Fibroblast of lung (primary cell): ENCODE measurements around the gene ZC3H12A. TPM values are rescaled to one million over a fixed set of nuclear protein-coding genes. Genes with fewer than 3 reads are reported as not detected.

Experiments used
- DNase-seq, 2 donors: peaks; one replicate each; pipeline versions ENCODE4 v3.0.0 to v3.0.0-alpha.2; 2010; ENCODE audit warnings: low read depth in 2 of 2
- H2AFZ ChIP-seq: 2 replicates; pipeline ENCODE4 v1.5.1; 2012; ENCODE audit warnings: low read length, control low read depth, inconsistent platforms
- H3K27ac ChIP-seq: 2 replicates; pipeline ENCODE4 v1.5.1; 2011; ENCODE audit warnings: low read length, control low read depth; ENCODE audit not compliant: insufficient read depth
- H3K27me3 ChIP-seq: 2 replicates; pipeline ENCODE4 v1.5.1; 2011; ENCODE audit warnings: mild to moderate bottlenecking, low read length; ENCODE audit not compliant: control insufficient read depth, insufficient read depth
- H3K36me3 ChIP-seq: 2 replicates; pipeline ENCODE4 v1.5.1; 2011; ENCODE audit warnings: low read length; ENCODE audit not compliant: control insufficient read depth, insufficient read depth
- H3K4me1 ChIP-seq: 2 replicates; pipeline ENCODE4 v1.5.1; 2011; ENCODE audit warnings: low read length; ENCODE audit not compliant: control insufficient read depth, insufficient read depth; ENCODE audit errors: extremely low read depth
- H3K4me2 ChIP-seq: 2 replicates; pipeline ENCODE4 v1.5.1; 2011; ENCODE audit warnings: low read length, control low read depth; ENCODE audit not compliant: insufficient read depth; ENCODE audit errors: extremely low read depth
- H3K4me3 ChIP-seq, 4 experiments: fragments of 200-600 bp in 1 of 4; sonication (generic) in 1 of 4; replicated peaks in 1 of 4; 2 replicates each; pipeline ENCODE4 v1.5.1; 2011 to 2016; ENCODE audit warnings: low read length in 4 of 4, low read depth in 3 of 4, mild to moderate bottlenecking in 3 of 4, control low read depth in 2 of 4, inconsistent platforms in 1 of 4, mixed read lengths in 1 of 4; ENCODE audit not compliant: insufficient read depth in 1 of 4; ENCODE audit errors: control extremely low read depth in 1 of 4
- H3K79me2 ChIP-seq: 2 replicates; pipeline ENCODE4 v1.5.1; 2012; ENCODE audit warnings: mild to moderate bottlenecking, low read length, inconsistent platforms; ENCODE audit not compliant: control insufficient read depth, insufficient read depth
- H3K9ac ChIP-seq: 2 replicates; pipeline ENCODE4 v1.5.1; 2011; ENCODE audit warnings: mild to moderate bottlenecking, low read length, control low read depth; ENCODE audit not compliant: insufficient read depth
- H3K9me3 ChIP-seq: 2 replicates; pipeline ENCODE4 v1.5.1; 2012; ENCODE audit warnings: low read depth, low read length; ENCODE audit not compliant: control insufficient read depth, insufficient read depth
- H4K20me1 ChIP-seq: 2 replicates; pipeline ENCODE4 v1.5.1; 2011; ENCODE audit warnings: low read length; ENCODE audit not compliant: control insufficient read depth, insufficient read depth; ENCODE audit errors: extremely low read depth
- CTCF ChIP-seq, 2 donors: IDR thresholded peaks in 1 of 2; conservative IDR thresholded peaks in 1 of 2; 1 replicate in 1 of 2; 2 replicates in 1 of 2; pipeline ENCODE4 v1.5.1; 2011 to 2012; ENCODE audit warnings: low read length in 2 of 2, control low read depth in 1 of 2, inconsistent platforms in 1 of 2, low read depth in 1 of 2, mild to moderate bottlenecking in 1 of 2
- EZH2 ChIP-seq: IDR thresholded peaks from 2 replicates; pipeline ENCODE4 v1.5.1; 2012; ENCODE audit warnings: low read length, control low read depth, mild to moderate bottlenecking; ENCODE audit errors: missing control alignments
- polyA minus RNA-seq: library from RNA; depleted of rRNA, polyadenylated mRNA; stranded (reverse); fragments of >200 nt; gene quantifications from 2 replicates; pipeline ENCODE4 v1.2.3, GENCODE V29; 2011; ENCODE audit warnings: low replicate concordance
- polyA plus RNA-seq, 2 donors: library from polyadenylated mRNA; depleted of rRNA in 1 of 2; stranded (reverse) in 1 of 2; unstranded in 1 of 2; fragments of >200 nt; gene quantifications; 2 replicates each; pipeline ENCODE4 v1.2.1, GENCODE V29; 2011 to 2012; ENCODE audit warnings: missing spikeins in 1 of 2
- total RNA-seq: library from RNA; depleted of rRNA; stranded (reverse); fragments of >200 nt; gene quantifications from 2 replicates; pipeline ENCODE4 v1.2.1, GENCODE V29; 2014

ZC3H12A gene
- total RNA-seq (6.7 and 7.8 TPM in 2 replicates), polyA plus RNA-seq (4.8 and 4.9 TPM in 2 replicates), polyA minus RNA-seq (4.2 and 17.8 TPM in 2 replicates)
- polyA plus RNA-seq (2012), result 3.8 and 4.4 TPM in 2 replicates

GRCh38 chr1:37474046-37474696 lies at the start of gene ZC3H12A:
Gene ZC3H12A, plus strand, starts transcription at chr1:37474580. Its CDS starts 917 bp downstream, at chr1:37475497.
- H3K9me3 ChIP-seq, result no peaks in the 10 kb centered on the region
- H3K27ac ChIP-seq, result peak within 1 kb of the TSS; percentile 92
- H3K27me3 ChIP-seq, result no peaks in the 10 kb centered on the region
- peak within 1 kb of the TSS; percentile 80 to 85 (median 84) for H3K4me3 ChIP-seq
- H3K4me1 ChIP-seq, result peaks cover 49% of the 10 kb centered on the region
- H2AFZ ChIP-seq, result peak within 1 kb of the TSS; percentile 89
- TF ChIP-seq CTCF (conservative IDR thresholded peaks at IDR 0.05 in 1 of 2, IDR thresholded peaks at IDR 0.05 in 1 of 2; ENCODE audit: low read depth in 1 of 2, low read length in 2 of 2) (no peak), EZH2 (no peak)
- no peaks in the 10 kb centered on the region for H4K20me1 ChIP-seq
- H3K79me2 ChIP-seq, result peaks cover 42% of the 10 kb centered on the region
- DNase-seq, result peak; percentile 84 to 85
- peaks cover 9% of the 10 kb centered on the region for H3K36me3 ChIP-seq
- peak within 1 kb of the TSS; percentile 100 for H3K4me2 ChIP-seq
- H3K9ac ChIP-seq, result peak within 1 kb of the TSS; percentile 87

GRCh38 chr1:37425221-37425620 lies 49.2 kb upstream of the ZC3H12A start:
- H3K79me2 ChIP-seq, result no peaks in the 10 kb centered on the region
- H3K4me3 ChIP-seq, result no peak overlapping the region
- no peaks in the 10 kb centered on the region for H3K4me1 ChIP-seq
- H4K20me1 ChIP-seq, result no peaks in the 10 kb centered on the region
- no peak overlapping the region for H3K9ac ChIP-seq
- no peak overlapping the region for H3K4me2 ChIP-seq
- no peaks in the 10 kb centered on the region for H3K9me3 ChIP-seq
- H3K27me3 ChIP-seq, result no peaks in the 10 kb centered on the region
- TF ChIP-seq CTCF (conservative IDR thresholded peaks at IDR 0.05 in 1 of 2, IDR thresholded peaks at IDR 0.05 in 1 of 2; ENCODE audit: low read depth in 1 of 2, low read length in 2 of 2) (no peak), EZH2 (no peak)
- no peaks in the 10 kb centered on the region for H3K36me3 ChIP-seq
- no peak for DNase-seq
- no peak overlapping the region for H3K27ac ChIP-seq
- H2AFZ ChIP-seq, result no peak overlapping the region

- TF ChIP-seq CTCF (conservative IDR thresholded peaks at IDR 0.05 in 1 of 2, IDR thresholded peaks at IDR 0.05 in 1 of 2; ENCODE audit: low read depth in 1 of 2, low read length in 2 of 2) (no peak), EZH2 (no peak)
- no peaks in the 10 kb centered on the region for H3K4me1 ChIP-seq
- H3K9me3 ChIP-seq, result no peaks in the 10 kb centered on the region
- no peak for DNase-seq
- H3K4me2 ChIP-seq, result no peak overlapping the region
- H3K4me3 ChIP-seq, result no peak overlapping the region
- no peaks in the 10 kb centered on the region for H3K79me2 ChIP-seq
- no peaks in the 10 kb centered on the region for H4K20me1 ChIP-seq
- no peak overlapping the region for H2AFZ ChIP-seq
- no peak overlapping the region for H3K9ac ChIP-seq
- H3K27ac ChIP-seq, result no peak overlapping the region
- H3K36me3 ChIP-seq, result no peaks in the 10 kb centered on the region
- H3K27me3 ChIP-seq, result no peaks in the 10 kb centered on the region
Observed at GRCh38 chr1:37429029-37429428, 45.4 kb upstream of the ZC3H12A start.
